ENCODE data around the gene RARB. TPM values are rescaled to one million over a fixed set of nuclear protein-coding genes. Genes with fewer than 3 reads are reported as not detected.

Gene RARB
- total RNA-seq, 1 experiment from 2014 or later = 0.24 TPM

DNA sequence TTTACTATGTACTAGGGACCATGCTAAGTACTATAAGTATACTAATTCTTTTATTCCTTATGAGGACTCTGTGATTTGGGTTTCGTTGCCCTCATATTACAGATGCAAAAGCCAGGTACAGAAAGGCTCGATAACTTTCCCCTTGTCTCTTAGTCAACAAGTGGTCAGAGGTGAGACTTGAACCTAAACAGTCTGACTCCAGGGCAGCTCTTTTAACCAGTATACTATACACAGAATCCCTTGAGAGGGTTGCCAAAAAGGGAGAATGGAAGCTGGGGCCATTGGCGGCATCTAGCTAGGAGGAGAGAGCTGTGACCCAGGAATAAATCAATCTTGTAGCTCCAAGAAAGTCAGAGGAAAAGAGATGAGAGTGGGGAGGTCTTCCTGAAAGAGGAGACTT lies 144.3 kb downstream of the RARB start:
- Histone ChIP-seq H3K9me3 (ENCODE audit: low read depth, low read length, poor library complexity, severe bottlenecking) (no peaks in the 10 kb centered on the region), H3K27me3 (replicated peaks; ENCODE audit: insufficient read depth, low read depth, low read length, poor library complexity) (no peaks in the 10 kb centered on the region), H3K4me3 (ENCODE audit: low read depth, low read length, poor library complexity, severe bottlenecking) (no peak overlapping the region), H3K27ac (ENCODE audit: low read depth, low read length, poor library complexity, severe bottlenecking) (no peak overlapping the region), H3K36me3 (ENCODE audit: insufficient read depth, low read length, poor library complexity, severe bottlenecking) (no peaks in the 10 kb centered on the region), H3K4me1 (ENCODE audit: insufficient read depth, low read length, poor library complexity, severe bottlenecking) (peaks cover 6% of the 10 kb centered on the region)
- POLR2A ChIA-PET (ENCODE audit: low non-redundant PET) = no interaction called here
- BruUV-seq (replicated peaks) = no TSS peak
- DNase-seq (ENCODE audit: low spot score) = no peak
- CTCF ChIA-PET = no interaction called here
- intact Hi-C loops (cut with micrococcal nuclease; ENCODE audit: unreplicated experiment) = loop anchor here (5.0 to 10.0 kb wide), 2 partner anchors 118 to 145 kb away; partner anchors contain the start of gene RARB
- TF ChIP-seq, protein P1, sequence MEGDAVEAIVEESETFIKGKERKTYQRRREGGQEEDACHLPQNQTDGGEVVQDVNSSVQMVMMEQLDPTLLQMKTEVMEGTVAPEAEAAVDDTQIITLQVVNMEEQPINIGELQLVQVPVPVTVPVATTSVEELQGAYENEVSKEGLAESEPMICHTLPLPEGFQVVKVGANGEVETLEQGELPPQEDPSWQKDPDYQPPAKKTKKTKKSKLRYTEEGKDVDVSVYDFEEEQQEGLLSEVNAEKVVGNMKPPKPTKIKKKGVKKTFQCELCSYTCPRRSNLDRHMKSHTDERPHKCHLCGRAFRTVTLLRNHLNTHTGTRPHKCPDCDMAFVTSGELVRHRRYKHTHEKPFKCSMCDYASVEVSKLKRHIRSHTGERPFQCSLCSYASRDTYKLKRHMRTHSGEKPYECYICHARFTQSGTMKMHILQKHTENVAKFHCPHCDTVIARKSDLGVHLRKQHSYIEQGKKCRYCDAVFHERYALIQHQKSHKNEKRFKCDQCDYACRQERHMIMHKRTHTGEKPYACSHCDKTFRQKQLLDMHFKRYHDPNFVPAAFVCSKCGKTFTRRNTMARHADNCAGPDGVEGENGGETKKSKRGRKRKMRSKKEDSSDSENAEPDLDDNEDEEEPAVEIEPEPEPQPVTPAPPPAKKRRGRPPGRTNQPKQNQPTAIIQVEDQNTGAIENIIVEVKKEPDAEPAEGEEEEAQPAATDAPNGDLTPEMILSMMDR (conservative IDR thresholded peaks at IDR 0.05; ENCODE audit: low read depth, low read length) = no peak
- no peak for TF ChIP-seq EZH2 (IDR thresholded peaks at IDR 0.05; ENCODE audit: borderline replicate concordance, low read depth, low read length, poor library complexity, severe bottlenecking)

DNA sequence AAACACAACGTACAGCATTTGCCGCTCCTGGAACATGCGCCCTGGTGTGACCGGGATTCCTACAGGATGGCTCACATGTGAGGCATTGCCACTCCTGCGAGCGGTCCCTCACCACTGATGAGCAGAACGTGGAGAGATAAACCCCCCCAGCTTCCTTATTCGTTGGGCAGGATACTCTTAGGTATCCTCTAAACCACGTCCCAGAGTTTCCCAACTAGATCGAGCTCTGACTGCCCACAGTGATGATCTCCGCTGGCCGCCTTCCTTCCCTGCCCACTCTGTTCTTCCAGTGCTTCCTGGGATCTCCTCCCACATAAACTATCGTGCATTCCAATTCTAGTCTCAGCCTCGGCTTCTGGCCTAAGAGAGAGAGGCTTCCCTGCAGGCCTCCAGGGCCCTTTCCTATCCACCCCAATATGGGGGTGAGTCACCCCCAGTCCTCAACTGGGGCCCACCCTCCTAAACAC lies 144.9 kb downstream of the RARB start:
- TF ChIP-seq, protein P1 (conservative IDR thresholded peaks at IDR 0.05; ENCODE audit: low read depth, low read length) = no peak
- no peak for TF ChIP-seq EZH2 (IDR thresholded peaks at IDR 0.05; ENCODE audit: borderline replicate concordance, low read depth, low read length, poor library complexity, severe bottlenecking)
- ChIA-PET CTCF (no interaction called here), POLR2A (ENCODE audit: low non-redundant PET) (no interaction called here)
- Histone ChIP-seq H3K27ac (ENCODE audit: low read depth, low read length, poor library complexity, severe bottlenecking) (peak overlapping the region; percentile 0), H3K9me3 (ENCODE audit: low read depth, low read length, poor library complexity, severe bottlenecking) (no peaks in the 10 kb centered on the region), H3K4me3 (ENCODE audit: low read depth, low read length, poor library complexity, severe bottlenecking) (no peak overlapping the region), H3K27me3 (replicated peaks; ENCODE audit: insufficient read depth, low read depth, low read length, poor library complexity) (no peaks in the 10 kb centered on the region), H3K4me1 (ENCODE audit: insufficient read depth, low read length, poor library complexity, severe bottlenecking) (peaks cover 6% of the 10 kb centered on the region), H3K36me3 (ENCODE audit: insufficient read depth, low read length, poor library complexity, severe bottlenecking) (no peaks in the 10 kb centered on the region)
- no TSS peak for BruUV-seq (replicated peaks)
- DNase-seq (ENCODE audit: low spot score) = no peak
- intact Hi-C loops (cut with micrococcal nuclease; ENCODE audit: unreplicated experiment) = loop anchor here (5.0 to 10.0 kb wide), 2 partner anchors 118 to 146 kb away; partner anchors contain the start of gene RARB

DNA sequence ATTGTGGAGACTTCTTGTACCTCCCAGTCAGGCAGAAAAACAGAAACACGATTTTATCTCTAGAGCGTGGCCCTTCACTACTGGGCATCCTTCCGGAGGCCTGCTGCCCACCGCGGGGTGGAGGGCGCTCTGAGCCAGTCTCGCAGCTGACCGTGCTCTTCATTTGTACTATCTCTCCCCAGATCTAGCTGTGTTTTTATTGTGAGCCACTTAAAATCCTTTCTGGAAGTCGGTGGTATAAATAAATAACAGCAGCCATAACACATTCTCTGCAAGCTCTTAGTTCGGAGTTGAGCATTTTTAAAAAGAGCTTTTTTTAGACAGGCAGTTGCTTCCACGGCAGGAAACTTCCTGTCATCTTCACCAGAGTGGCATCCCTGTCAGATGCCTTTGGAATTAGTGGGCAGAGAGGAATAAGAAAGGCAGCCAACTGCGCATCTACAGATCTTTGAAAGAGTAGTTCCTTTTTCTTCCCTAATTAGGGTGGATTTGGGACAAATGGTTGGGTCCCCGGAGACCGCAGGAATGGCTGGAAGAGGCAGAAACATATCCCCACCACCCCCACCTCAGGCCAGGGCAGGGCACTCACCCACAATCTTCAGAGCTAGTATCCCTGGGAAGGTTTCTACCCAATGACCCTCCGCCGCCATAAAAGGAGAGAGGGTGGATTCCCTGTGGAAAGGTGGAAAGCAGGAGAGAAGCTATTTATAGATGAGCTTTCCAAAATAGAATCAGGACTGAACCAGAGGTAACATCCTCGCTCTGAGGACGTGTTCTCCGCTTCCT lies 145.5 kb downstream of the RARB start:
- DNase-seq (ENCODE audit: low spot score) = peak; percentile 81
- TF ChIP-seq, protein P1 (conservative IDR thresholded peaks at IDR 0.05; ENCODE audit: low read depth, low read length) = no peak
- TF ChIP-seq EZH2 (IDR thresholded peaks at IDR 0.05; ENCODE audit: borderline replicate concordance, low read depth, low read length, poor library complexity, severe bottlenecking) = no peak
- POLR2A ChIA-PET (ENCODE audit: low non-redundant PET) = no interaction called here
- CTCF ChIA-PET = no interaction called here
- Histone ChIP-seq H3K4me3 (ENCODE audit: low read depth, low read length, poor library complexity, severe bottlenecking) (no peak overlapping the region), H3K36me3 (ENCODE audit: insufficient read depth, low read length, poor library complexity, severe bottlenecking) (no peaks in the 10 kb centered on the region), H3K27ac (ENCODE audit: low read depth, low read length, poor library complexity, severe bottlenecking) (peak overlapping the region; percentile 0), H3K4me1 (ENCODE audit: insufficient read depth, low read length, poor library complexity, severe bottlenecking) (peaks cover 6% of the 10 kb centered on the region), H3K9me3 (ENCODE audit: low read depth, low read length, poor library complexity, severe bottlenecking) (no peaks in the 10 kb centered on the region), H3K27me3 (replicated peaks; ENCODE audit: insufficient read depth, low read depth, low read length, poor library complexity) (no peaks in the 10 kb centered on the region)
- no TSS peak for BruUV-seq (replicated peaks)
- intact Hi-C loops (cut with micrococcal nuclease; ENCODE audit: unreplicated experiment) = loop anchor here (5.0 to 10.0 kb wide), 2 partner anchors 119 to 146 kb away; partner anchors contain the start of gene RARB
